ENCODE data around the gene HEG1.

The HEG1 gene

GRCh38 chr3:125045965-125046364, 9.8 kb downstream of the HEG1 start:
- DNase-seq: no peak

- no peak for DNase-seq
Observed at GRCh38 chr3:125045194-125045593, 10.6 kb downstream of the HEG1 start.

GRCh38 chr3:125043599-125044151, 12.1 kb downstream of the HEG1 start:
- DNase-seq: no peak

- DNase-seq: no peak
Observed at GRCh38 chr3:125042725-125043406, 12.9 kb downstream of the HEG1 start.

DNA sequence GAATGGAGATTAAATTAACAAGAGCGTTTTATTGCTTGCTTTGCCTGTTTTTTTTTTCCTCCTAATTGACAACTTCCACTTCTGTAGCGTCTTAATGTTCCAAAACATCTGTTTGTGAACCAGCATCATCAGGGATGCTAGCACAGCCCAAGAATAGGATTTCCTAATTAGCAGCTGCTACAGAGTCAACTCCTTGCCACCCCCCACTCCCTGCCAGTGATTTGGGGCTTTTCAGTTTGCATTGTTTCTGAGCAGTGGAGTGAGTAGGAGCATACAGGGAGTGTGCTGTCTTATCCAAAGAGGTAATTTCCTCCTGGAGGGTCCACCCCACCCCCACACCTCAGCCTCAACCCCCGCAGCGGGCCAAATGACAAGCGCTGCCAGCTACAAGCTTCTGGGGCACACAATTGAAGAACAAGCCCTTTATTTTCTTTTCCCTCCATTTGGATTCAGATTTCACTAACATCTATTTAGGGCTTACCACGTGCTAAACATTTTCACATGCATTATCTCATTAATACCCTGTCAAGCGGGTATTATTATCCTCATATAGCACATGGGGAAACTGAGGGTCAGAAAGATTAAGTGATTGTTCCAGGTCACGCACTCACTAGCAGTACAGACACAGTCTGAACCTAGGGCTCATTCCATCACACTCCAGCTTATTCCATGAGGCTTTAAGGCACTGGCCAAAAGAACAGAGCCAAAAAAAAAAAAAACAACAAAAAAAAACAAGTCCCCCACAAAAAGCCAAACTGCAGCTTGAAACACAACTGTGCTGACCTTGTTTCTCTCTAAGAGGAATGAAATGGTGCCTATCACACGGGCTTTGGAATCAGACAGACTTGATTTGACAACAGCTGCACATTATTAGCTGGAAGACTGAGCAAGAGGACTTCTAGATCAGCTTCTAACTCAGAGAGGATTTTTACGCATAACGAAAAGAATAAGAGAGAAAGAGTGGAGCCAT, 16.4 kb downstream of the HEG1 start:
- DNase-seq: no peak

- no peak for DNase-seq
Observed at GRCh38 chr3:125037498-125038150, 18.2 kb downstream of the HEG1 start.

DNA sequence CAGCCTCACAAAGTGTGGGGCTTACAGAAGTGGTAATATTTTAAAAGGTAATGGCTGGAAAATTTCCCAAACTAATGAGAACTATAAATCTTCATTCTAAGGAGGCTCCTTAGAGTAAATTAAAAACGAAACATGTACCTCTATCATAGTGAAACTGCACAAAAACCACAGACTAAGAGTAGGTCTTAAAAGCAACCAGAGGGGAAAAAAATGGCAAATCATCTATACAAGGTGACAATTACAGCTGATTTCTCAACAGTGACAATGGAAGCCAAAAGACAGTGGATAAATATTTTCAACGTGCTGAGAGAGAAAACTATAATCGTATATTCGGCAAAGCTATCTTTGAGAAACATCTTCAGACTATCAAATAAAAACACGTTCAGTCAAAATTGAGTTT, 20.6 kb downstream of the HEG1 start:
- no peak for DNase-seq

DNA sequence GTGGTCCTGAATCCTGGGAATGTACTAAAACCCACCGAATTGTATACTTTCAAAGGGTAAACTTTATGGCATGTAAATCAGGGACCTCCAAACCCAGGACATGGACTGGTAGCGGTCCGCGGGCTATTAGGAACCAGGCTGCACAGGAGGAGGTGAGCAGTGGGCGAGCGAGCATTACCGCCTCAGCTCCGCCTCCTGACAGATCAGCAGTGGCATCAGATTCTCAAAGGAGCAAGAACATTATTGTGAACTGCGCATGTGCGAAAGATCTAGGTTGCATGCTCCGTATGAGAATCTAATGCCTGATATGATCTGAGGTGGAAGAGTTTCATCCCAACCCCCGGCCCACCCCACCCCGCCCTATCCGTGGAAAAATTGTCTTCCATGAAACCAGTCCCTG, 22.2 kb downstream of the HEG1 start:
- DNase-seq: no peak

DNA sequence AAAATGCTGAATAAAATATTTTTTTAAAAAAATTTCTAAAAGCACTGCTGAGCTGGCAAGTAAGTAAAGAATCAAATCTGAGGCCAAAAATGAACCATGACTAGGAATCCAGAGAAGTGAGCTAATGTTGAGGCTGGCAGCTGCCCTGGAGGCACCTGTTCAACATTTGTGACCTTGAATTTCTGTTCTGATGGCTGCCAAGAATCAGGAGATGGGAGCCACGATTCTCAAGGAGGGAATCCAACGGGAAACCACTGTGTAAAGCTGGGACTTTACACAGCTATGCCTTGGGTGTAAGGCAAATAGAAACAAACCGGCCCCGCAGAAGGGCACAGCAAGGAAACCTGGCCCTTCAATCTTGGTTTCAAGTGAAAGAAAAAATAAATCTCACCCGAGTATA, 22.7 kb downstream of the HEG1 start:
- no peak for DNase-seq

DNA sequence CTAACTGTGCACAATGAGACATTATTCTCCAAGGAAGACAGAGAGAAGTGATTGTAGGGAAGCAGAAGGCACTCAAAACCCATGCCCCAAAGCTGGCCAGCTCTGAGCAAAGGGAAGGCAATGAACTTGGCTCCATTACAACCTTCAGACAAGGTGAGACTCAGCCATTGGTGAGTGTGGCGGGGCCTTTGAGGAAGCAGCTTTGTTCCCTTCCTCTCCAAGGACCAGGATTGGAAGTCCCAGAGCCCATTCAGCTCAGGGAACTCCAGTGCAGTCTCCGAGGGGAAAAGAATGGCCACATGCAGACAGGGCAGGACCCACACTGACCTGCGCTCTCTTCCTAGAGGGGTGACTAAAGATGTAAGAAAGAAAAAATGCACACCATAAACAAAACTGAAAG, 23.1 kb downstream of the HEG1 start:
- DNase-seq: no peak

DNA sequence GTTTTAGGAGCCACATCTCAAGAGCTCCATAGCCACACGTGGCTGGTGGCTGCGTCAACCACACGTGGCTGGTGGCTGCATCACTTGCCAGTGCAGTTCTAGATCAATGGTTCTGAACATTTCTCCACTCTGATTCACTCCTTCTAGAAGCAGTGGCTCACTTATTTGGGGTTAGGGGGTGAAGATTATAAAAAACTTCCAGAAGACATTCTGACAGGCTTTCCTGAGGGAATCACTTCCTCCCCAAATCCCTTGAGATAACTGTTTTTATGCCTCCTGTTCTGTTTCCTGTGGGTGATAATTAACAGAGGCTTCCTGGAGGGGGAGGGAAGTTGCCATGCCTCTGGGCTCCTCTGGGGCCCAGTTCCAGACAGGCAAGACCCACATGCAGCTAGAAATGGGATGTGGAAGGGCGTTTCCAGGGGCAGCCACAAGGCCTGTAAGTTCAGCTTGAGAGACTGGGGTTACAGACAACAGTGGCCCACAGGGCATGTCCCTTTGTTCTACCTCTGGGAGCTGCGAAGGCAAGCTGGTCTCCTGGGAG, 23.6 kb downstream of the HEG1 start:
- DNase-seq: peak; percentile 24

- no peak for DNase-seq
Observed at GRCh38 chr3:125031544-125031943, 24.3 kb downstream of the HEG1 start.

- DNase-seq: no peak
Observed at GRCh38 chr3:125028657-125029056, 27.1 kb downstream of the HEG1 start.

DNA sequence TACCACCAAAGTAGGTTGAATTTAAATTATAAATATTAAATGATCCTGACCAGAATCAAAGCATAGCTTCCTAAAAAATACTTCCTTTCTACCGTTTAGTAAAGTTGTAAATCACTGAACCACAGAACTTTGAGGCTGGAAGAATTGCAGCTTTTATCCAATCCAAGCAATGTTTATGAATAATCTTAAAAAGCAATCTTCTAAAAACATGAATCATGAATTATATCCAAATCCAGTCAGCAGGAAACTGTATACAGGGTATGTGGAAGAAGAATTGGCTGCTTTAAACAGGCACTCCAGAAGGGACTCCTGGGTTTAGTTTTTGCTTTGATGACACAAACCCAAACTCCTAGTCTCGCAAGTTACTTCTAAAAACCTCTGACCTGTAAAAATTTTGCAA, 30.2 kb downstream of the HEG1 start:
- no peak for DNase-seq

- DNase-seq: peak; percentile 30
Observed at GRCh38 chr3:125024817-125025216, 31.0 kb downstream of the HEG1 start.

- DNase-seq: peak; percentile 48
Observed at GRCh38 chr3:125023833-125024555, 31.8 kb downstream of the HEG1 start.

DNA sequence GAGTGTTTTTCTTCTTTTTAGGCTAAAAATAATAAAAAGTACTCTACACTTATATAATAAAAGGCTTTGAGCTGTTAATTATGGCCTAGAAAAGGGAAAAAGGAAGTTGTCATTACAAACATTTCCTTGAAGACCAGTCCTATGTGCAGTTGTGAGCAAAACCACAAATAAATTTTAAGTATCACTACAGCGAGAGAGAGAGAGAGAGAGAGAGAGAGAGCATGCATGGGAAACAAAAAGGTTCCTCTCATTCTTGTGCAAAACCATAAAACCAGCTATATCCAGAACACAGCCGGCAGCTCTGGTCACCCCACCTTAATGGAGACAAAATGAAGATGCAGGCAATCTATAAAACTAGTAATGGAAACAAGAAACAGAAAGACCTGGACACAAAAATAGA, 33.6 kb downstream of the HEG1 start:
- peak; percentile 71 for DNase-seq

DNA sequence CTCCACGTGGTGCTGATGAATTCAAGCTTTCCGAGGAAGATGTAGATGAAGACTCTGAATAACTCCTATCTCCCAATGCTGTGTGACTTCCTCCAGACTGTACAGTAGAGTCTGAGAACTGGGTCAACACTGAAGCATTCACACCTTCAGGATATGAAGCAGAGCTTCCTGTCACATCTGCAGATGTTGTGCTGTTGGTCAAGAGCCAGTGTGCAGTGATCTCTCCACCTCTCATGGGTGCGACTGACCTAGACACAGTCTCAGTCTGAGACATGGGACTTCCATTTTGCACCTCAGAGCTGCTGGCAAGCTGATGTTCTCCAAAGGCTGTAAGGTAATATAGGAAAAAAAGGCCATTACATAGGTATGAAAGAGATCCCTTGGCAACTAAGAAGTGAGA, 36.5 kb downstream of the HEG1 start:
- DNase-seq: no peak

- DNase-seq: no peak
Observed at GRCh38 chr3:125017406-125017805, 38.4 kb downstream of the HEG1 start.

DNA sequence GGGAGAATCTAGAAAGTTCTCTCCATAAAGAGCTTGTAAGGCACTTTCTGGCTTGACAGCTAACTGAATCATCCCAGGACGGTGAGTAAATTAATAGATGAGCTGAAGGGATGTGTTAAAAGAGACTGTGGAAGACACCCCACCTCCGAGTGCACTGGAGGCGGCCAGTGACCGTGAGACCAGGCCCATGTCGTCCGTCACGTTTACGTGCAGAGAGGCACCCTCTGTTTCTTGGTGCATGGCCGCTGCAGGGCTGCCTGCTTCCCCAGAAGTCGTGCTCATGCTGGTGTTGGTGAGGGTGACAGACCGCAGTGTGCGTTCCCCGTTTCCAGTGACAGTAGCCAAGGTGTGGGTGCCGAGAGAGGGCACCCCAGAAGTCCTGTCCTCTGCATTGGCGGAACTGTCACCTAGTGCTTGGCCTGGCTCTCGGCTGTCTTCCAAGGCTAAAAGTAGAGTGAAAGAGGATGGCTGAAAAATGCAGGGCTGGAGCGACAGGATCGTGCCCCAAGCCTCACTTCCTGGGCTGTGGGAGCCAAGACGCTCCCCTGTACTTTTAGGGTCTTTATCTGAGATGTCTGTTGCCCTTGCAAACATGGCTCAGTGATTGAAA, 41.1 kb downstream of the HEG1 start:
- DNase-seq: no peak

GRCh38 chr3:125013095-125013494, 42.7 kb downstream of the HEG1 start:
- no peak for DNase-seq

- no peak for DNase-seq
Observed at GRCh38 chr3:125011941-125012340, 43.9 kb downstream of the HEG1 start.
